Inflammatory macrophage treated with lipopolysaccharide for 1 hour (primary cell): ENCODE measurements around the gene INIP.
A peak's percentile ranks its signal among the peaks of the same experiment; 100 is the strongest.
"Not testable (repeated sequence)": the region's sequence is repeated elsewhere in the genome, so short reads cannot be mapped to it uniquely, and the experiment has no call there.

Experiments used
- DNase-seq, 2 donors: peaks; one replicate each; pipeline ENCODE4 v3.0.0-alpha.2; 2020 to 2022

The INIP gene

DNA sequence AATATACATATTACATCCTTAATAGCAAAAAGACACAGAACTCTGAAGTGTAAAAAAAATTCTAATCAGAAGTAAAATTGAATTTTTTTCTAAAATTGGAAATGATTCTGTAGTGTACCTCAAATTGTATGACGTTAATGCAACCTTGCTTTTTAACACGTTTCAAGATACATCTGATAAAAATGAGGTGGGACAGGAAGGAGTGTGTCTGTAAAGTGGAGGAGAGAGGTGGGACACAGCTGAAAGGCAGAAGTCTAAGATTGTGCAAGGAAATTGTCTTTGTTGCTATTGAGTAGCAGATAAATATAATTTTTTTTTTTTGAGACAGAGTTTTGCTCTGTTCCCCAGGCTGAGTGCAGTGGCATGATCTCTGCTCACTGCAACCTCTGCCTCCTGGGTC, 17.0 kb upstream of the INIP start:
- no peak for DNase-seq

DNA sequence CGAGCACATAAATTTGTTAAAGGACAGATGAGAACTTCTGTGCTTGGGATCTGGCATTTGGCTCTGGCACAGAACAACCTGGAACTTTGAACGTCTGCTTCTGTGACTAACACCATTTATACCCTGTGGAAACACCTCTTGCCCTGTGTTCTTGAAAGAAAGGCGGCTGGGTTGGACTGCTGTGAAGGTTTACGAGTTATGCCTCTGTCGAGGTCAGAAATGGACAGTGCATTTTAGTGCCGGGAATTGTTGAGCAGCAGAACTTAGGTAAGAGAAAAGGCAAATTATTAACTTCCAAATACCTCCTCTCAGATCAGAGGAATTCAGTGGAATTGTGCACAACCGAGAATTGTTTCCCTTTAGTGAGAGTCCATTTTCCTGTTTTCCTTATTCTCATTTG, 14.1 kb upstream of the INIP start:
- no peak for DNase-seq

DNA sequence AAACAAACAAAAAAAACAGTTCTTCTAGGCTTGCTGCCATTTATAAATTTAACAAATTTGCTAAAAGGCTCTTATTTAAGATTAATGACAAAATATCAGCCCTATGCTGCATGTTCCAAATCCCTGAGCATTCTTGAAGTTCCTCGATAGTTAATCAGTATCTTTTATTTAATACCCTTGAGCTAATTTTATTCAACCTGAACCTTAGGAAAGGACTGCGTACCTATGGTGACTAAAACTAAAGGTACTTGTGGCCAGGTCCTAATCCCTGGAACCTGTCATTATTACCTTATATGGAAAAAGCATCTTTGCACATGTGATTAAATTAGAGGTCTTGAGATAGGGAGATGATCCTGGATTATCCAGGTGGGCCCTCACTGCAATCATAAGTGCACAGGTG, 10.5 kb upstream of the INIP start:
- no peak for DNase-seq

DNA sequence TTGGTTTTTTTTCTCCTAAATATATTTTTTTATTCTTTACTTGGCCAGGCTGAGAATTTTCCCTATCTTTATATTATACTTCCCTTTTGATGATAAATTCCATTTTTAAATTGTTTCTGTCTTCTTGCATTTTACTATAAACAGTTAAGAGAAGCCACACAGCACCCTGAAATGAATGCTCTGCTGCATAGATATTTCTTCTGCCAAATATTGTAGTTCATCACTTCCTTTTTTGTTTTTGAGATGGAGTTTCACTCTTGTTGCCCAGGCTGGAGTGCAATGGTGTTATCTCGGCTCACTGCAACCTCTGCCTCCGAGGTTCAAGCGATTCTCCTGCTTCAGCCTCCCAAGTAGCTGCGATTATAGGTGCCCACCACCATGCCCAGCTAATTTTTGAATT, 8.5 kb upstream of the INIP start:
- DNase-seq: no peak

DNA sequence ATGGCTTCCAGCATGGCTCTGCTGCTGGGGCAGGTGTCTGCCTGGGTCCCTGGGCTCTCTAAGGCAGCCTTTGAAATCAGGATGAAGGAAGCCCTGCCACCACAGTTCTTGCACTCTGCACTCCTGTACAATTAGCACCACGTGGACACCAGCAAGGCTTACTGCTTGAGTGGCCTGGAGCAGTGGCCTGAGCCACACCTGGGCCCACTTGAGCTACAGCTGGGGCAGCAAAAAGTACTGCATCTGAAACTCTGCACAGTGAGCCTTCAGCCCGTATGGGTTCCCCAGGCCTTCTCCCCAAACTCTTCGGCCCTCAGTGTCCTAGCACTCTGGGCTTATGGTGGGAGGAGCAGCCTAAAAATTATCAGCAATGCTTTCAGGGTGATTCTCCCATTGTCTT, 8.0 kb upstream of the INIP start:
- no peak for DNase-seq

DNA sequence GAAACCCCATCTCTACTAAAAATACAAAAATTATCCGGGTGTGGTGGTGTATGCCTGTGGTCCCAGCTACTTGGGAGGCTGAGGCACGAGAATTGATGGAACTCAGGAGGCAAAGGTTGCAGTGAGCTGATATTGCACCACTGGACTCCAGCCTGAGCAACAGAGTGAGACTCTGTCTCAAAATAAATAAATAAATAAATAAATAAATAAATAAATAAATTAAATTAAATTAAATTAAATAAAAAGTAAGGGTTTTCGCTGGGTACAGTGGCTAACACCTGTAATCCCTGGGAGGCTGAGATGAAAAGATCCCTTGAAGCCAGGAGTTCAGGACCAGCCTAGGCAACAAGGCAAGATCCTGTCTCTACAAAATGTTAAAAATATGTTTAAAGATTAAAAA, 4.8 kb upstream of the INIP start:
- DNase-seq: not testable (repeated sequence)

DNA sequence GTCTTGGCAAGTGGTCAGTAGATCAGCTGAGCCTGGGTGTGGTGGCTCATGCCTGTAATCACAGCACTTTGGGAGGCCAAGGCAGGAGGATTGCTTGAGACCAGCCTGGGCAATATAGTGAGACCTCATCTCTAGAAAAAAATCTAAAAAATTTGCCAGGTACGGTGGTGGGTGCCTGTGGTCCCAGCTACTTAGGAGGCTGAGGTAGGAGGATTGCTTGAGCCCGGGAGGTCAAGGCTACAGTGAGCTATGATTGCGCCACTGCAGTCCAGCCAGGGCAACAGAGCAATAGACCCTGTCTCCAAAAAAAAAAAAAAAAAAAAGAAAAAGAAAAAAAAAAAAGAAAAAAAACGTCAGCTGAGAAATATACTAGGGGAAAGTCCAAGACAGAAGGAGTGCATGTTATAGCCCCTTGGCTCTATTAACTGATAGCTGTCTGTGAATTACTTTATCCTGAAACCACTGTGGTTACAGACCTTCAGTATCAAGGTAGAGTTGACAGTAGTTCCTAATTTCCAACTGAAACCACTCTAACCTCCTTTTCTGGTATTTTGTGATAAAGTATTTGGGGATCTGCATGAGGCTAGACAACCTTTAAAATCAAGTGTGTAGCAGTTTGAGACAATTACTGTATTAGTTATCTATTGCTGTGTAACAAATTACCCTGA, 2.3 kb upstream of the INIP start:
- no peak for DNase-seq

DNA sequence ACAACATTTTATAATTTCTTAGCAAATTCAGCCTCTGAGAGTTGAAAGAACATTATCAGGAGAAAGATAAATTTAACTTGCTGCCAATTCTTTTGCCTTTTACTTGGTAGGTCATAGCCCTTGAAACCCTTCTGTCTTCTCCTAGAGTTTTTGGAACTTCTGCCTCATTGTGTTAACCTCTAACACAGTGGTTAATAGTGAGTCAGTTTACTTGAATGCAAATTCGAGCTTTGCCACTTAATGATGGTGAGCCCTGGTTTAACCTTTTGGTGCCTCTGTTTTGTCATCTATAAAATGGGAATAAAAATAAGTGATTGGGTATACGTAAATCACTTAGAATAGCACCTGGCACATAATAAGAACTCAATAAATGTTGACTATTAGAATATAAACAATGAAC, 1.8 kb upstream of the INIP start:
- DNase-seq: no peak

DNA sequence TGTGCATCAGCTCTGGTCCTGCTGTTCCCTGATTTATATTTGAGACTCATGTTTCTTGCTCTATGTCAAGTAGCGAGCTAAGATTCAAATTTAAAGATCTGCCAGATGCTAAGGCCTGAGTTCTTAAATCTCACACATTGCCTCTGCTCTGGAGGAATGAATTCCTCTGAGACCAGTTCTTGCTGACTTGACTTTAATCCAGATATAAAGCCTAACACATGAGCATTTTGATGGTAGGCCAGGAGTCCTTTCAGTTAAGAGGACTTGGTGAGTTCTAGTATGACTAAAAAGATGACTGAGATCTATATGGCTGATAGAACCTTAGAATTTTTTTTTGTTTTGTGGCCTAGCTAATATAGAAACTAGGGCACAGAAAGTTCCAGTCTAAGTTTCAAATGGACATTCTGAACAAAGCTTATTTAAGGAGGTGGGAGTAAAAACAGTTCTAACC, 1.3 kb upstream of the INIP start:
- DNase-seq: no peak

DNA sequence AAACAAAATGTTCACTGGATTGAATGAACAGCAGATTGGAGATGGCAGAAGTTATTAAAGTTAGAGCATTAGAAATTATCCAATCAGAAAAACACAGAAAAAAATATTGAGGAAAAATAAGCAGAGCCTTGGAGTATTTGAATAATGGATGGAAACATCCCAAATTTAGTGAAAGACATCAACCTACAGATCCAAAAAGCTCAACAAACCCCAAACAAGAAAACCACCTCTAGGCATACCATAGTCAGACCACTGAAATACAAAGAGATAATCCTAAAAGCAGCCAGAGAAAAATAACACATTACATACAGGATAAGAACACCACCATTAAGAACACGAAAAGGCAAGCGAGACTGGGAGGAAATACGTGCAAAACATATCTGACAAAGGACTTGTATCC, 5.2 kb downstream of the INIP start:
- DNase-seq: no peak

DNA sequence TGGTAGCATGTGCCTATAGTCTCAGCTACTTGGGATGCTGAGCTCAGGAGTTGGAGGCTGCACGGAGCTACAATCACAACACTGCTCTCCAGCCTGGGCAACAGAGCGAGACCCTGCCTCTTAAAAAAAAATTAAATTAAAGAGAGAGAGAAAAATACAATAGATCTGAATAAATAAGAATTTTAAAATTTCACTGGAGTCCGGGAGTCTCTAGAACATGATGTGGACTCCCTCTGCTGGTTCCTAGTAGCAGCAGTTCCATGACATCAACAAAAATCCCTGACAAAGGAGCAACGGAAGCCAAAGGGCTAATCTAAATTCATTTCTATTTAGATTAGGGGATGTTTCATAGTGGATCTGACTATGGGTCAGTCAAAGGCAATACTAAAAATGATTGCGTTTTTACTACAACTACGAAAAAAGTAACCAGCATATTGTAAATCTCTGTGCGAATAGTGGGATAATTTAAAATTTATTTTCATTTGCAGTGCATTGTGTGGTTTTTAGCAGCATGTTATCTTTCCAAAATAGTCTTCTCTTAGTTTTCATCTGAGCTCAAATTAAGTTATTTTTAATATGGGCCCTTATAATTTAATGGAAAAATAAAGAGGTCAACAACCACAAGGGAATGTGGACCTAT, 6.7 kb downstream of the INIP start:
- DNase-seq: peak; percentile 20 to 29

DNA sequence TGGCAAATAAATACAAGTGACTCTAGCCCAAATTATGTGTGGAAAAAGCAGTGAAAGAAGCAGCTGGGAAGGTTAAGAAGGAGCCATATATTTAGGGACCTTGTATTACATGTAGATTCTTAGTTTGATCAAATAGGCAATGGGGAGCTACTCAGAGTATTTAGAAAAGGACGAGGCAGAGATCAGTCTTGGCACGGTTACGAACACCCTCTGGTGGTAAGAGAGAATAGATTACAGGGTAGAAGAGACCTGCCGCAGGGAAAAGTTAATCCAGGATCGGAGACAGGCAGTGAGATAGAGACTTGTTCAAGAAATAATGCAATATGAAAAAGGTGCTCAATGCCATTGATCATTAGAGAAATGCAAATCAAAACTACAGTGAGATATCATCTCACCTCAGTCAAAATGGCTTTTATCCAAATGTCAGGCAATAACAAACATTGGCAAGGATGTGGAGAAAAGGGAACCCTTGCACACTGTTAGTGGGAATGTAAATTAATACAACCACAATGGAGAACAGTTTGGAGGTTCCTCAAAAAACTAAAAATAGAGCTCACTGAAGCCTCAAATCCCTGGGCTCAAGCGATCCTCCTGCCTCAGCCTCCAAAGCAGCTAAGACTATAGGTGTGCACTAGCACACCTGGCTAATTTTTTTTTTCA, 12.0 kb downstream of the INIP start:
- no peak for DNase-seq

DNA sequence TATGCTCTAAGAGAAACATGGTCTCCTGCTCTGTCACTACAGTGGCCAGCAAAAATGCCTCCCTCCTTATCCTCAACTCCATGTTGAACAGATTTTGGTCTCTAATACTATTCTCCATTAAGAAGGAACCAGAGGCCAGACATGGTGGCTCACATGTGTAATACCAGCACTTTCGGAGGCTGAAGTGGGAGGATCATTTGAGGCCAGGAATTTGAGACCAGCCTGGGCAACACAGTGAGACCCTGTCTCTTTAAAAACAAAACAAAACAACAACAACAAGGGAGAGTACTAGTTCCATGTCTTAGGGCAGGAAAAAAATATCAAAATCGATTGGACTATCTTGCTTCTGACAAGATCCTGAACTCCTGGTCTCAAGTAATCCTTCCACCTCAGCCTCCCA, 14.6 kb downstream of the INIP start:
- DNase-seq: no peak

DNA sequence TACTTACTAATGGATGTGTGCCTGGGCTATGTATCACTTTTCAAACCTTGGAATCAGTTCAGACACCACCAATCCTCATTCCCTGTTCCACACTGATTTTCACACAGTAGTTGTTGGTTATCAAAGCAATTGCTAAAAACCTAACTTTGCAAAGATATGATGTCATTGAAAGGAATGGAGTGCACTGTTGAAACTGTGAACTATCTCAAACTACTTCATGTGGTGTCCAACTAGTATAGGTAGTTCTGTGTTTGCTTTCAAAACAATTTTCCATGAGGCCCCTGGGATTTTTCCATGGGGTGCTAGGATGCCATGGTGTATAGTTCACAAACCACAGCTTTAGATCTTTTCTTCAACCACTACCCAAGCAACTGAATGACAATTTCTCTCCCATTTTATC, 17.8 kb downstream of the INIP start:
- no peak for DNase-seq

DNA sequence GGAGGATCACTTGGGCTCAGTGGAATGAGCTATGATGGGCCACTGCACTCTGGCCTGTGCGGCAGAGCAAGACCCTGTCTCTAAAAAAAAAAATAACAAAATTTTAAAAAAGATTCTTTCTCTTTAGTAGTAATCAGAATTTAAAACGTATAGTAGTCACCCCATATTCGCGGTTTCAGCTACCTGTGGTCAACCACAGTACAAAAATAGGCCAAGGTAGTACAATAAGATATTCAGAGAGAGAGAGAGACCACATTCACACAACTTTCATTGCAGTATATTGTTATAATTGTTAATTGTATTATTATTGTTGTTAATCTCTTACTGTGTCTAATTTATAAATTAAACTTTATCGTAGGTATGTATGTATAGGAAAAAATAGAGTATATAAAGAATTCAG, 18.7 kb downstream of the INIP start:
- DNase-seq: no peak

DNA sequence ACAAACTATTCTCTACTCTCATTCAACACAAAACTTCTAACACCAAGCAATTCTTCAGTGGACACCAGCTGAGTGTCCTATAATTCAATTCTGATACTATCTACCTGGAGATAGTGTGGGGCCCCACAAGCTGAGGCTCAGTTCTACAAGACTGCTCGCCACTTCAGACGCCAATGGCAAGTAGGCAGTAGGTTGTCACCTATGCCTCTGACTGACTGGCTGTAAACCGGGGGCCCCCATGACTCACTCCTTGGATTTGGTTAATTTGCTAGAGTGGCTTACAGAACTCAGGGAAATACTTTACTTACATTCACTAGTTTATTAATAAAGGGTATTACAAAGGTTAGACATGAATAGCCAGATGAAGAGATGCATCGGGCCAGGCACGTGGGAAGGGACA, 21.5 kb downstream of the INIP start:
- no peak for DNase-seq

DNA sequence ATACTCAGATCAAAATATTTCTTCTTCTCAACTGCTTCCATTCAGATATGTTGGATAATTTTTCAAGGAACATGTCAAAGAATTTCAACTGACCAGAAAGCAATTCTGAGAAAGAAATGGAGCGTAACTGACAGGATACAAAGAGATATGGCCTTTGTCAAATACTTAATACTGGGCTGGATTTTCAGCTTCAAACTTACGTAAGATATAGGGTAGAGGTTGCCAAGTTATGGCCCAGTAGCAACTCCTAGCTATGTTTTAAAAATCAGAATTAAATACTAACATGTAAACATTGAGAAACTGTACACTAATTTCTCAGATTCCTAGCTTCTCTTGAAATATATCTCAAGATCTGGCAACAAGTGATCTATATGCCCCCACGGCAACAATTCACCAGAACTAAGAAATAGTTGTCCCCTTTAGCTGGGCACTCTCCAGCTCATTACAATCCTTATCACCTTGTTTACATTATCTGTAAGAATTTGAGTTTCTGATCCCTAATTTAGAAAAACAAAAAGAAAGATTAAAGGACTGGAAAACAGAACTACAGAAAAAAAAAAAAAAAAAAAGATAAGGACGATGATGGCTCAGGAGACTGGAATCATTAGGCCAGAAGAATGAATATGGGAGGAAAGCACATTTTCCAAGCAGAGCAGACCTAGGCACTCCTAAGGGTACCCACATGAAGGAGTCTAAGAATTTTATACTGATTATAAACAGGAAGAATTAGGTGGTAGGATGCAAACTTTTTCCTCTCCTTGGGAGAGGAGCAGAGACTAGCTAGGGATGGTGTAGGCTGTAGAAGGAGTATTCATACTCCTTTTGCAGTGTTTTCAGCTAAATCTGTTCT, 23.0 kb downstream of the INIP start:
- no peak for DNase-seq

DNA sequence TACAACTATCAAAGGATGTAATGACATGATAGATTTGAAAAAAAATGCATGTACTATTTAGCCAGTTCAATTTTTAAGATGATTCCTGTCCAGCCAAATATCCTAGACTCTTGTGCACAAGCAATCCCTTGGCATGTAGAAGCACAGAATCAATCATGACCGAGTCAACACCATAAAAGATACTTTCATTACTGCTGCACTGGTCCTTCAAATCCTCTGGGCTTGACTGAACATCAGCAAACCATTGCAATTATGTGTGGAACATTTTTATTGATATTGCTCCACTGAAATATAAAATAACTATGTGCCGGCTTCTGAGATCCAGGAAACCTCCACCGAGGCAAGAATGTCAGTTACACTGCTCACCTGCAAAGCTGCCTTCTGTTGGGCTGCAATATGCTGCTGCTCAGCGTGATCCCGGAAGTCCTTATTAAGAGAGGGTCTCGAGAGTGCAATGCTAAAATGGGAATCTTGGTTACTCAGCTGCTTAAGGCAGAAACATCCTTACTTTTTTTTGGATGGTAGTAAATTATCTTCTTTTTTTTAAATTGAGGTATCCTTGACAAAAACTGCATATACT, 28.7 kb downstream of the INIP start:
- DNase-seq: no peak

DNA sequence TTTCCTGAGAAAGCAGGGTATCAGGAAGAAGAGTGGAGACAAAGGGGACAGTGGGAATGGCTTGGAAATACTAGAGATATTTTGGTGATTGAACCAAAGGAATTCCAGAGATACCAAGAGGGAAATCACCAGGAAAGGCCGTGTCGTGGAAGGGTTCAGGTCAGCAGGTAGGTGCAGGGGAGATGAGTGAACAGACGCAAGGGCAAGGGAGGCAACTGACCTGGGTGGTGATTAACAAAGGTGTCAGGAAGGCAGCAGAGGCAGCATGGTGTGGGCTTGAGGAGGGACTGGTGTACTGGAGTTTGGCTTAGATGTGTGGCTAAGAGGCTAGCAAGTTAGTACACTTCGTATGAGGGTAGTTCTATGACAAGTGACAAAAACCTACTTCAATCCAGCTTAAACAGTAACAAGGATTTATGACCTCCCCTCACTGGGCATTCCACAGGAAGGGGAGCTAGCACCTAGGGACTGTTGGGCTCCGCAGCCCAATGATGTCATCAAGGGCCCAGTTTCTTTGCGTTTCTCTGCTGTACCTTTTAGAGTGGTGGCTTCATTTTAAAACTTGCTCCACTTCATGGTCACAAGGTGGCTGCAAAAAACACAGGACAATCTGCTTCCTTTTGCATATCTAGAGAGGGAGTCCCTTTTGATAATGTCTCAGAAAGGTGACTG, 37.0 kb downstream of the INIP start:
- no peak for DNase-seq

DNA sequence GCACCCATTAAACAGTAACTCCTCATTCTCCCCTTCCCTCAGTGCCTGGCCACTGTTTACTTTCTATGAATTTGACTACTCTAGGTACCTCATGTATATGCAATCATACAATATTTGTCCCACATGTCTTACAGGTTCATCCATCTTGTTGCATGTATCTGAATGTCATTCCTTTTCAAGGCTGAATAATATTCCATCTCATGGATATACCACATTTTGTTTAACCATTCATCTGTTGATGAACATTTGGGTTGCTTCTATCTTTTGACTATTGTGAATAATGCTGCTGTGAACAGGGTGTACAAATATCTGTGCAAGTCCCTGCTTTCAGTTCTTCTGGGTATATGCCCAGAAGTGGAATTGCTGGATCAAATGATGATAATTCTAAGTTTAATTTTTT, 40.9 kb downstream of the INIP start:
- no peak for DNase-seq

DNA sequence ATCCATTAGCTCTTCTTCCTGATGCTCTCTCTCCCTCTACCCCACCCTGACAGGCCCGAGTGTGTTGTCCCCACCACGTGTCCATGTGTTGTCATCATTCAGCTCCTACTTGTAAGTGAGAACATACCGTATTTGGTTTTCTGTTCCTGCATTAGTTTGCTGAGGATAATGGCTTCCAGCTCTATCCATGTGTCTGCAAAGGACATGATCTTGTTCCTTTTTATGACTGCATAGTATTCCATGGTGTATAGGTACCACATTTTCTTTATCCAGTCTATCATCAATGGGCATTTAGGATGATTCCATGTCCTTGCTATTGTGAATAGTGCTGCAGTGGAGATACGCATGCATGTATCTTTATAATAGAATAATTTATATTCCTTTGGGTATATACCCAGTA, 44.7 kb downstream of the INIP start:
- DNase-seq: not testable (repeated sequence)

DNA sequence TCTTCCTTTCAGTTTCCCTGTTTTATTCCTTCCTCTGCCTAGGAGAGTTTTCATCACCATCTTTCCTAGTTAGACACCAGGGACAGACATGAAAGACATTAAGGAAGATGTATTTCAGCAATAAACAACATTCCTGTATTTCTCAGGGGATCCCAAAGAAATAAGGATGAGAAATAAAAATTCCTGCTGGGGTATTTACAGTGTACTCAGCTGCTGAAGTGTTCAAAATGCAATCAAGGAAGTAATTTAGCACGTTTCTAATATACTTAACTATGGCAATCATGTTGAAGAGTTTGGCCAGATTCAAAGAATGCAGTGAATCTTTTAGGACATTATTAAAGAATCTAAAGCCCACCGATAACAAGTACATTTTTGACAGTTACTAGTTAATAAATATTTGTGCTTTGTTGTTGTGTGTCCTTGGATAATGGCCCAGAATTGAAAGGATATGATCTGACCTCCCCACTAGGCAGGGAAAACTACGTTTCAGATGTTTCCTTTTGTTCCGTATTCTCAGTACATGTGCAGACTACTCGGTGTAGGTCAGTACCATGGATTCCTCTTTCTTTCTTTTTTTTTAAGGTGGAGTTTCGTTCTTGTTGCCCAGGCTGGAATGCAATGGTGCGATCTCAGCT, 46.8 kb downstream of the INIP start:
- no peak for DNase-seq
